ENCODE data around the gene MCF2L2. TPM values are rescaled to one million over a fixed set of nuclear protein-coding genes. Genes with fewer than 3 reads are reported as not detected.

Gene MCF2L2
- total RNA-seq, 1 experiment from 2014 or later, result 3.4 TPM

DNA sequence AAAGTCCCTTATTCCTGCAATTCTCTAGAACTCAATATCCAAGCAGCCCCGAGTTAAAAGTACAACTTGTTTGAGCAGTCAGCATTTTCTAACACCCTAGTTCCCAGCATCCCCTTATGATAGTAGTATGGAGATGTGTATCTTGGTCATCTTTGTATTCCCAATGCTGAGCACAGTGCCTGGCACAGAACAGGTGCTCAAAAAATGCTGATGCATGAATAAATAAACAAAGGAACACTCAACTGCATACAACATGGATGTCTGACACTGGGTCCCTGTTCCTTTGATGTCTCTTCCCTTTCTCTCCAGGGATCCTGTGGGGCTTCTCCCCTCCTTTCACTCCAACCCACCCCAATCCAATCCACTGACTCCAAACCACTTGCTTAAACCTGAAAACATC lies 199.2 kb downstream of the MCF2L2 start:
- Mint-ChIP-seq H3K9me3 (ENCODE audit: unreplicated experiment) (no peaks in the 10 kb centered on the region), H3K4me3 (ENCODE audit: unreplicated experiment) (no peak overlapping the region), H3K27me3 (ENCODE audit: insufficient read depth, unreplicated experiment) (no peaks in the 10 kb centered on the region), H3K27ac (ENCODE audit: low read depth, unreplicated experiment) (no peak overlapping the region), H3K4me1 (ENCODE audit: insufficient read depth, unreplicated experiment) (peaks cover 5% of the 10 kb centered on the region), H3K36me3 (ENCODE audit: insufficient read depth, unreplicated experiment) (no peaks in the 10 kb centered on the region)
- intact Hi-C loops (cut with micrococcal nuclease), result no loop called here
- DNase-seq (ENCODE audit: unreplicated experiment), result no peak
- ChIA-PET CTCF (no interaction called here), POLR2A (no interaction called here)
- TF ChIP-seq, protein P1, sequence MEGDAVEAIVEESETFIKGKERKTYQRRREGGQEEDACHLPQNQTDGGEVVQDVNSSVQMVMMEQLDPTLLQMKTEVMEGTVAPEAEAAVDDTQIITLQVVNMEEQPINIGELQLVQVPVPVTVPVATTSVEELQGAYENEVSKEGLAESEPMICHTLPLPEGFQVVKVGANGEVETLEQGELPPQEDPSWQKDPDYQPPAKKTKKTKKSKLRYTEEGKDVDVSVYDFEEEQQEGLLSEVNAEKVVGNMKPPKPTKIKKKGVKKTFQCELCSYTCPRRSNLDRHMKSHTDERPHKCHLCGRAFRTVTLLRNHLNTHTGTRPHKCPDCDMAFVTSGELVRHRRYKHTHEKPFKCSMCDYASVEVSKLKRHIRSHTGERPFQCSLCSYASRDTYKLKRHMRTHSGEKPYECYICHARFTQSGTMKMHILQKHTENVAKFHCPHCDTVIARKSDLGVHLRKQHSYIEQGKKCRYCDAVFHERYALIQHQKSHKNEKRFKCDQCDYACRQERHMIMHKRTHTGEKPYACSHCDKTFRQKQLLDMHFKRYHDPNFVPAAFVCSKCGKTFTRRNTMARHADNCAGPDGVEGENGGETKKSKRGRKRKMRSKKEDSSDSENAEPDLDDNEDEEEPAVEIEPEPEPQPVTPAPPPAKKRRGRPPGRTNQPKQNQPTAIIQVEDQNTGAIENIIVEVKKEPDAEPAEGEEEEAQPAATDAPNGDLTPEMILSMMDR (IDR thresholded peaks at IDR 0.05; ENCODE audit: unreplicated experiment), result no peak
- BruUV-seq (replicated peaks), result no TSS peak

DNA sequence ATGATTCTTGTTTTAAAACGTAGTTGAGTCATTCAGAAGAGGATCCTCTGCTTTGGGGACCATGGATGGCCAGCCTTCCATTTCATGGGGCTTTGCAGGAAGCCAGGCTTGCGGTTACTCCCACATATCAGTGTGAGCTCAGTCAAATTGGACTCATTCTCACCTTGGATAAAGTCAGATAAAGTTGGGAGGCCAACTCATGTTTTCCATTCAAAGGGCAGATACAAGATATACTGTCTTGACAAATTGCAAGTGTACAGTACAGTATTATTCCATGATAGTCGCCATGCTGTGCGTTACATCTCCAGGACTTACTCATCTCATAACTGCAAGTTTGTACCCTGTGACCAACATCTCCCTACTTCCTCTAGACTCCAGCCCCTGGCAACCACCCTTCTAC lies 200.8 kb downstream of the MCF2L2 start:
- POLR2A ChIA-PET, result interaction anchor here (0.9 kb wide), 1 partner anchor 26 kb away, joined by 3 read pairs; the partner anchor contains the start of gene B3GNT5
- Mint-ChIP-seq H3K4me3 (ENCODE audit: unreplicated experiment) (no peak overlapping the region), H3K27ac (ENCODE audit: low read depth, unreplicated experiment) (no peak overlapping the region), H3K36me3 (ENCODE audit: insufficient read depth, unreplicated experiment) (no peaks in the 10 kb centered on the region), H3K27me3 (ENCODE audit: insufficient read depth, unreplicated experiment) (no peaks in the 10 kb centered on the region), H3K9me3 (ENCODE audit: unreplicated experiment) (no peaks in the 10 kb centered on the region), H3K4me1 (ENCODE audit: insufficient read depth, unreplicated experiment) (peaks cover 5% of the 10 kb centered on the region)
- TF ChIP-seq, protein P1 (IDR thresholded peaks at IDR 0.05; ENCODE audit: unreplicated experiment), result no peak
- DNase-seq (ENCODE audit: unreplicated experiment), result no peak
- intact Hi-C loops (cut with micrococcal nuclease), result no loop called here
- CTCF ChIA-PET, result interaction anchor here (0.6 kb wide), 1 partner anchor 157 kb away, joined by 3 read pairs; no protein-coding TSS in a partner anchor
- no TSS peak for BruUV-seq (replicated peaks)

DNA sequence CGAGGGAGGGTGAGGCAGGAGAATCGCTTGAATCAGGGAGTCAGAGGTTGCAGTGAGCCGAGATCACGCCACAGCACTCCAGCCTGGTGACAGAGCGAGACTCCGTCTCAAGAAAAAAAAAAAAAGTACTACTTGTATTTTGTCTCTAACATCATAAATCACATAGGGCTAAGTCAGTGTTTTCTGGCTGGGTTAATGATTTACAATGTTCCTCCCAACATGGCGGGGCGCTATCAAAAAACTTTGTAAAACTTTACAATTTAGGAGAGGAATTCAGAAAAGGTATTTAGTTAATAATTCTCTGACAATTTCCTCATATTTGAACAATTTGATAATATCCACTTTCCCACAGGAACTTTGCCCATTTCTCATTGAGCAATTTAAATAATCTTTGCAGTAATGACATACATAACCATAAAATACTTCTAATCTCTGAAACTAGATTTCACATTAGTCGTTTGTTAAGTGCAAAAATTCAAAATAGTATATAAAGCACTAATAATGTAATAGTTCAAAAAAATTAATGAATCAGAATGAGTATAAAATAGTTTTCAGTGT lies 202.0 kb downstream of the MCF2L2 start:
- H3K27ac Mint-ChIP-seq (ENCODE audit: low read depth, unreplicated experiment), result no peak overlapping the region
- no peaks in the 10 kb centered on the region for H3K9me3 Mint-ChIP-seq (ENCODE audit: unreplicated experiment)
- TF ChIP-seq, protein P1 (IDR thresholded peaks at IDR 0.05; ENCODE audit: unreplicated experiment), result no peak
- intact Hi-C loops (cut with micrococcal nuclease), result no loop called here
- H3K4me1 Mint-ChIP-seq (ENCODE audit: insufficient read depth, unreplicated experiment), result peaks cover 5% of the 10 kb centered on the region
- POLR2A ChIA-PET, result no interaction called here
- no TSS peak for BruUV-seq (replicated peaks)
- CTCF ChIA-PET, result interaction anchor here (0.5 kb wide), 1 partner anchor 14 kb away, joined by 3 read pairs; no protein-coding TSS in a partner anchor
- no peak overlapping the region for H3K4me3 Mint-ChIP-seq (ENCODE audit: unreplicated experiment)
- H3K27me3 Mint-ChIP-seq (ENCODE audit: insufficient read depth, unreplicated experiment), result no peaks in the 10 kb centered on the region
- DNase-seq (ENCODE audit: unreplicated experiment), result no peak
- no peaks in the 10 kb centered on the region for H3K36me3 Mint-ChIP-seq (ENCODE audit: insufficient read depth, unreplicated experiment)

DNA sequence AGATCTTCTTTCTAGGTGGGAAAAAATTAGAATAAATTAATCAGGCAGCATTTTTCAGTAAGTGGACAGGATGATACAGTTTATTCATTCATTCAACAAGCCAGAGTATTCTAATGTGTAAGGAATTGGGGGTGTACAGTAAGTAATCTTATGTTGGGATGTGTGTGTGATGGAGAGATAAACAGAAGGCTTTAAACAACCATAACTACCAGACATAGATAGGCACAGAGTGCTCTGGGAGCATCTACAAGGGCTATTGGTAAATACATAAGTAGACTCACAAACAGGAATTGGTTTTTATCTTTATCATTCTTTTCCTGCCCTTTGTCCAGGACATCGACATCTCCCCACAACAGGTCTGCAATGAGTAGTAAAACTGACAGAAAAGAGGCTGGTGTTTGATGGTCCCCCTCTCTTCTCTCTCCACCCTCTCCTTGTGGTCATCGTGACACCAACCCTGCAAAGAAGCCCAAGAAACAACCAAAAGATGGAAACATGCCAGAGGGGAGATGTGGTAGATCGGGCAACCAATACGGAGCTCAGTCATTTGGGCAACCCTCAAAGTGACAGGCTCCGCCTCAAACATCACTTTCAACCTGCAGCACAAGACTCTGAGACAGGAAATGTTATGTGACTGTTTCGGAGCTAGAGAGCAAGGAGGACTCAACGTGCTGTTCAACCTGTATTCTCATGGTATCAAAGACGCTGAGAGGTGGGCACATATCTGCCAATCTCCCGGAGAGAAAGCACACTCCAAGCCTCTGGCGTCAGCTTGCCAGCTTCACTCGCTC lies 204.0 kb downstream of the MCF2L2 start:
- Mint-ChIP-seq H3K4me1 (ENCODE audit: insufficient read depth, unreplicated experiment) (peaks cover 3% of the 10 kb centered on the region), H3K27me3 (ENCODE audit: insufficient read depth, unreplicated experiment) (no peaks in the 10 kb centered on the region), H3K36me3 (ENCODE audit: insufficient read depth, unreplicated experiment) (no peaks in the 10 kb centered on the region), H3K9me3 (ENCODE audit: unreplicated experiment) (no peaks in the 10 kb centered on the region), H3K4me3 (ENCODE audit: unreplicated experiment) (no peak overlapping the region), H3K27ac (ENCODE audit: low read depth, unreplicated experiment) (no peak overlapping the region)
- ChIA-PET CTCF (no interaction called here), POLR2A (interaction anchor here (1.7 kb wide), 1 partner anchor 29 kb away, joined by 4 read pairs; the partner anchor contains the start of gene B3GNT5)
- TF ChIP-seq, protein P1 (IDR thresholded peaks at IDR 0.05; ENCODE audit: unreplicated experiment), result no peak
- BruUV-seq (replicated peaks), result no TSS peak
- DNase-seq (ENCODE audit: unreplicated experiment), result no peak
- intact Hi-C loops (cut with micrococcal nuclease), result no loop called here
